B cell (primary cell): ENCODE measurements around the gene TP53AIP1. TPM values are rescaled to one million over a fixed set of nuclear protein-coding genes. Genes with fewer than 3 reads are reported as not detected.

Experiments
- ATAC-seq: fragments of 200-7000 bp; cut with Tn5 transposase; one replicate; pipeline ENCODE4 v1.10.0; 2021; ENCODE audit warnings: low read depth, mild to moderate bottlenecking, moderate number of reproducible peaks, moderate library complexity
- CTCF ChIA-PET: fragments of 350-600 bp; sonication (Branson Sonifier 250); formaldehyde crosslinking; loops from one replicate; lab custom pipeline; 2021; ENCODE audit warnings: antibody characterized with exemption, inconsistent platforms; lab: Charles Lee
- POLR2A ChIA-PET: fragments of 350-600 bp; sonication (Branson Sonifier 250); formaldehyde crosslinking; loops from one replicate; lab custom pipeline; 2021; ENCODE audit warnings: antibody characterized with exemption; lab: Charles Lee
- DNase-seq: peaks from one replicate; pipeline ENCODE4 v3.0.0; 2013
- H2AFZ ChIP-seq: 2 replicates; pipeline ENCODE4 v1.6.1; 2012; ENCODE audit warnings: mild to moderate bottlenecking, low read depth, low read length; ENCODE audit not compliant: insufficient read depth, poor library complexity, severe bottlenecking
- H3K27ac ChIP-seq, 2 donors: 1 replicate in 1 of 2; 2 replicates in 1 of 2; pipeline ENCODE4 v1.5.1; 2012 to 2013; ENCODE audit warnings: low read length in 2 of 2, mild to moderate bottlenecking in 2 of 2, moderate library complexity in 1 of 2
- H3K27me3 ChIP-seq, 4 experiments: fragments of 200-600 bp in 1 of 4; sonication (generic) in 1 of 4; replicated peaks in 1 of 4; 1 replicate in 2 of 4; 2 replicates in 2 of 4; pipeline versions ENCODE4 v1.6.1 to v1.7.0; 2013 to 2016; ENCODE audit warnings: low read length in 3 of 4, mild to moderate bottlenecking in 2 of 4, mixed read lengths in 1 of 4, moderate library complexity in 1 of 4; ENCODE audit not compliant: insufficient read depth in 4 of 4, control insufficient read depth in 3 of 4; ENCODE audit errors: control extremely low read depth in 1 of 4
- H3K36me3 ChIP-seq, 2 experiments: replicated peaks in 1 of 2; 1 replicate in 1 of 2; 2 replicates in 1 of 2; pipeline versions ENCODE4 v1.6.1 to v1.7.1; 2013; ENCODE audit warnings: low read length in 1 of 2; ENCODE audit not compliant: insufficient read depth in 2 of 2, control insufficient read depth in 1 of 2; ENCODE audit errors: control extremely low read depth in 1 of 2, extremely low read depth in 1 of 2
- H3K4me1 ChIP-seq, 2 donors: fragments of 200-600 bp in 1 of 2; sonication (generic) in 1 of 2; 1 replicate in 1 of 2; 2 replicates in 1 of 2; pipeline versions ENCODE4 v1.5.1 to v1.6.1; 2013 to 2017; ENCODE audit warnings: low read length in 2 of 2; ENCODE audit not compliant: control insufficient read depth in 2 of 2, insufficient read depth in 2 of 2
- H3K4me2 ChIP-seq: replicated peaks from 2 replicates; pipeline ENCODE3; 2012; ENCODE audit warnings: mild to moderate bottlenecking, low read depth, low read length; ENCODE audit not compliant: poor library complexity, severe bottlenecking
- H3K4me3 ChIP-seq, 5 experiments: fragments of 200-600 bp in 1 of 5; sonication (generic) in 1 of 5; 1 replicate in 3 of 5; 2 replicates in 2 of 5; pipeline versions ENCODE4 v1.5.1 to v1.7.0; 2011 to 2016; ENCODE audit warnings: low read length in 4 of 5, mild to moderate bottlenecking in 4 of 5, low read depth in 2 of 5, control low read depth in 1 of 5, moderate library complexity in 1 of 5; ENCODE audit not compliant: insufficient read depth in 1 of 5; ENCODE audit errors: control extremely low read depth in 1 of 5, extremely low read depth in 1 of 5
- H3K79me2 ChIP-seq: fragments of 200-600 bp; sonication (generic); one replicate; pipeline ENCODE4 v1.6.0; 2016; ENCODE audit warnings: low read length; ENCODE audit not compliant: control insufficient read depth, insufficient read depth
- H3K9ac ChIP-seq: fragments of 200-600 bp; sonication (generic); 2 replicates; pipeline ENCODE4 v1.6.1; 2017; ENCODE audit warnings: mild to moderate bottlenecking, low read length, moderate library complexity
- H3K9me3 ChIP-seq, 3 donors: one replicate each; pipeline versions ENCODE4 v1.6.1 to v1.7.1; 2013; ENCODE audit warnings: low read length in 2 of 3; ENCODE audit not compliant: control insufficient read depth in 2 of 3, insufficient read depth in 1 of 3; ENCODE audit errors: control extremely low read depth in 1 of 3
- H4K20me1 ChIP-seq: 2 replicates; pipeline ENCODE4 v1.6.0; 2012; ENCODE audit warnings: mild to moderate bottlenecking, low read length; ENCODE audit not compliant: insufficient read depth, control insufficient read depth, poor library complexity, severe bottlenecking
- H3K27ac Mint-ChIP-seq: one replicate; pipeline ENCODE4 v1.8.0; 2021; ENCODE audit warnings: mixed read lengths
- H3K27me3 Mint-ChIP-seq: one replicate; pipeline ENCODE4 v1.8.0; 2021; ENCODE audit warnings: mixed read lengths
- H3K4me1 Mint-ChIP-seq: one replicate; pipeline ENCODE4 v1.8.0; 2021; ENCODE audit warnings: mixed read lengths
- H3K4me3 Mint-ChIP-seq: one replicate; pipeline ENCODE4 v1.8.0; 2021; ENCODE audit warnings: mixed read lengths
- H3K9me3 Mint-ChIP-seq: one replicate; pipeline ENCODE4 v1.8.0; 2022; ENCODE audit warnings: mixed read lengths; ENCODE audit not compliant: insufficient read depth
- EZH2 ChIP-seq: IDR thresholded peaks from 2 replicates; pipeline ENCODE4 v1.6.1; 2012; ENCODE audit warnings: borderline replicate concordance, low read depth, mild to moderate bottlenecking, moderate library complexity, low read length; ENCODE audit not compliant: insufficient read depth, poor library complexity, severe bottlenecking
- WGBS: methylation state at CpG from one replicate; pipeline ENCODE4 v1.1.5; 2013; ENCODE audit warnings: missing lambda C conversion rate; ENCODE audit not compliant: insufficient coverage; 5-methylcytosine and 5-hydroxymethylcytosine counted together
- intact Hi-C: fragments of 100-400 bp; cut with micrococcal nuclease; formaldehyde crosslinking; loops from one replicate; pipeline ENCODE4 v1.10.0; 2022
- polyA plus RNA-seq: library from polyadenylated mRNA; depleted of rRNA; stranded (reverse); fragments of >200 nt; gene quantifications from 2 replicates; pipeline ENCODE4 v1.2.3, GENCODE V29; 2012
- total RNA-seq, 2 donors: library from RNA; stranded (reverse); fragments of 120-200 nt in 1 of 2; gene quantifications; 1 replicate in 1 of 2; 2 replicates in 1 of 2; pipeline versions ENCODE4 v1.2.3 to v1.2.4, GENCODE V29; 2013 to 2022
- TF ChIP-seq, protein P1 (sequence below): fragments of 200-600 bp; IDR thresholded peaks from one replicate; pipeline ENCODE4 v1.8.0; 2022; ENCODE audit warnings: antibody characterized with exemption, mild to moderate bottlenecking

Gene TP53AIP1
- total and polyA plus RNA-seq, 2 donors (not counting 1 experiment from before 2014, with no cell fraction given) = 0.04 to 0.12 TPM

DNA sequence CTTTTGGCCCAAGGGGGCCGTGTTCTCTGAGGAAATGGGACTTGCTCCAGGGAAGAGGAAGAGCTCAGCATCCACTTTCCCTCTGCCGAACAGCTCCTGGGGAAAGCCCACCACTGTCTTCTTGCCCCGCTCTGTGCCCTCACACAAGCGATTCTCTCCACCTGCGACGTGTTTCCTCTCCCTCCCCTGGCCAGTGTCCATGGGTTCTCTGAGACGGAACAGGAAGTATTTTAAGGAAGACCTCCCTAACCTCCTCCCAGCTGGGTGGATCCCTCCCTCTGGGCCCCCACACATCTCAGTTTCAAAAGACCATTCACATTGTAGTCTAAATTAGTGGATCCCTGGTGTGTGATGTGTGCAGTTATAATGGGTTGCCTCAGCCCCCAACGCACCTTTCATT is 1.6 kb downstream of the TP53AIP1 start:
- WGBS = 82% methylated on average over 7 of the region's 8 CpGs
- TF ChIP-seq, protein P1, sequence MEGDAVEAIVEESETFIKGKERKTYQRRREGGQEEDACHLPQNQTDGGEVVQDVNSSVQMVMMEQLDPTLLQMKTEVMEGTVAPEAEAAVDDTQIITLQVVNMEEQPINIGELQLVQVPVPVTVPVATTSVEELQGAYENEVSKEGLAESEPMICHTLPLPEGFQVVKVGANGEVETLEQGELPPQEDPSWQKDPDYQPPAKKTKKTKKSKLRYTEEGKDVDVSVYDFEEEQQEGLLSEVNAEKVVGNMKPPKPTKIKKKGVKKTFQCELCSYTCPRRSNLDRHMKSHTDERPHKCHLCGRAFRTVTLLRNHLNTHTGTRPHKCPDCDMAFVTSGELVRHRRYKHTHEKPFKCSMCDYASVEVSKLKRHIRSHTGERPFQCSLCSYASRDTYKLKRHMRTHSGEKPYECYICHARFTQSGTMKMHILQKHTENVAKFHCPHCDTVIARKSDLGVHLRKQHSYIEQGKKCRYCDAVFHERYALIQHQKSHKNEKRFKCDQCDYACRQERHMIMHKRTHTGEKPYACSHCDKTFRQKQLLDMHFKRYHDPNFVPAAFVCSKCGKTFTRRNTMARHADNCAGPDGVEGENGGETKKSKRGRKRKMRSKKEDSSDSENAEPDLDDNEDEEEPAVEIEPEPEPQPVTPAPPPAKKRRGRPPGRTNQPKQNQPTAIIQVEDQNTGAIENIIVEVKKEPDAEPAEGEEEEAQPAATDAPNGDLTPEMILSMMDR = no peak
- no peak for TF ChIP-seq EZH2
- intact Hi-C loops = no loop called here

DNA sequence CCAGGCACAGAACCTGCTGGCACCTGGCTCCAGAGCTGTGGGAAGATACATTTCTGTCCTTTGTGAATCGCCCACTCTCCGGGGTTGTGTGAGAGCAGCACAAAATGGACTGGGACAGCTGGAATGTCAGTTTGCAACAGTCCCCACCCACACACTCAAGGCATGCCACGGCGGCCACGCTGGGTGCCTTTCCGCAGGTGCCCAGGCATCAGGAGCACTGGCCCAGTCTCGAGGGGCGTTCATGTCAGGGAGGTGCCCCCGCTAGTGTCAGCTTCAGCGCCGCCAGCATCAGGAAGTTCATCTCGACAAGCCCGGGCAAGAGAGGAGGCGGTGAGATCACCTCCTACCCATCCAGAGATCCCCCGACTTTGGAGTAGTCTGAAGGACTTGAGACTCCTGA is 2.1 kb downstream of the TP53AIP1 start:
- intact Hi-C loops = no loop called here
- Histone ChIP-seq H3K79me2 (no peaks in the 10 kb centered on the region), H3K4me2 (no peak overlapping the region), H4K20me1 (no peaks in the 10 kb centered on the region), H3K9ac (no peak overlapping the region), H3K4me1 (no peaks in the 10 kb centered on the region), H3K27me3 (peaks cover 0 to 24% (median 2%) of the 10 kb centered on the region in 4 experiments), H3K27ac (no peak overlapping the region), H2AFZ (no peak overlapping the region), H3K9me3 (peaks cover 0 to 7% (median 0%) of the 10 kb centered on the region in 3 donors), H3K36me3 (no peaks in the 10 kb centered on the region), H3K4me3 (no peak overlapping the region)
- no peak overlapping the region for H3K27ac Mint-ChIP-seq
- no peaks in the 10 kb centered on the region for H3K9me3 Mint-ChIP-seq
- ChIA-PET CTCF (interaction anchor here (1.1 to 4.7 kb wide), 2 partner anchors 16 to 55 kb away, joined by 4 to 24 read pairs; no protein-coding TSS in a partner anchor), POLR2A (no interaction called here)
- WGBS = 99% methylated on average over 9 of the region's 15 CpGs
- TF ChIP-seq, protein P1 = no peak
- TF ChIP-seq EZH2 = no peak
- peaks cover 40% of the 10 kb centered on the region for H3K27me3 Mint-ChIP-seq
- ATAC-seq = no peak
- H3K4me1 Mint-ChIP-seq = no peaks in the 10 kb centered on the region
- no peak for DNase-seq
- no peak overlapping the region for H3K4me3 Mint-ChIP-seq

More for the DNA sequence above, 1.6 kb downstream of the TP53AIP1 start:
- Mint-ChIP-seq H3K9me3 (no peaks in the 10 kb centered on the region), H3K27ac (no peak overlapping the region), H3K4me3 (no peak overlapping the region), H3K27me3 (peaks cover 41% of the 10 kb centered on the region), H3K4me1 (no peaks in the 10 kb centered on the region)
- no peaks in the 10 kb centered on the region for H3K79me2 ChIP-seq
- DNase-seq (no peak), ATAC-seq (no peak)
- no peak overlapping the region for H3K4me2 ChIP-seq
- H3K27ac ChIP-seq = no peak overlapping the region
- ChIA-PET CTCF (interaction anchor here (1.1 to 4.7 kb wide), 2 partner anchors 16 to 56 kb away, joined by 4 to 24 read pairs; no protein-coding TSS in a partner anchor), POLR2A (no interaction called here)
- no peak overlapping the region for H2AFZ ChIP-seq
- no peak overlapping the region for H3K9ac ChIP-seq
- peaks cover 0 to 7% (median 0%) of the 10 kb centered on the region in 3 donors for H3K9me3 ChIP-seq
- no peaks in the 10 kb centered on the region for H4K20me1 ChIP-seq
- H3K4me1 ChIP-seq = no peaks in the 10 kb centered on the region
- H3K4me3 ChIP-seq = no peak overlapping the region
- no peaks in the 10 kb centered on the region for H3K36me3 ChIP-seq
- peaks cover 0 to 28% (median 3%) of the 10 kb centered on the region in 4 experiments for H3K27me3 ChIP-seq
